Neural progenitor cell (in vitro differentiated cells): Measurements from ENCODE around the gene SMPD3. TPM values are rescaled to one million over a fixed set of nuclear protein-coding genes. Genes with fewer than 3 reads are reported as not detected.

Source experiments
- DNase-seq: peaks from one replicate; pipeline ENCODE4 v3.0.0-alpha.2; 2016; ENCODE audit warnings: low spot score
- H2AFZ ChIP-seq: fragments of 200-600 bp; sonication (generic); replicated peaks from 2 replicates; pipeline ENCODE4 v1.6.1; 2016; ENCODE audit warnings: antibody characterized with exemption
- H3F3A ChIP-seq: fragments of 200-600 bp; sonication (generic); 2 replicates; pipeline ENCODE4 v1.6.1; 2016; ENCODE audit warnings: antibody characterized with exemption, low read depth
- H3K27ac ChIP-seq: fragments of 200-600 bp; sonication (generic); 2 replicates; pipeline ENCODE4 v1.5.1; 2016; ENCODE audit warnings: mild to moderate bottlenecking
- H3K27me3 ChIP-seq: fragments of 200-600 bp; sonication (generic); 2 replicates; pipeline ENCODE4 v1.6.1; 2016; ENCODE audit warnings: mild to moderate bottlenecking, moderate library complexity
- H3K36me3 ChIP-seq: fragments of 200-600 bp; sonication (generic); 2 replicates; pipeline ENCODE4 v1.5.1; 2016
- H3K4me1 ChIP-seq: fragments of 200-600 bp; sonication (generic); 2 replicates; pipeline ENCODE4 v1.6.1; 2016; ENCODE audit warnings: mixed run types
- H3K4me2 ChIP-seq: fragments of 200-600 bp; sonication (generic); 2 replicates; pipeline ENCODE4 v1.6.1; 2016
- H3K4me3 ChIP-seq: fragments of 200-600 bp; sonication (generic); 2 replicates; pipeline ENCODE4 v1.5.1; 2016
- H3K79me2 ChIP-seq: fragments of 200-600 bp; sonication (generic); 2 replicates; pipeline ENCODE4 v1.6.1; 2016; ENCODE audit warnings: low read depth
- H3K9ac ChIP-seq: fragments of 200-600 bp; sonication (generic); 2 replicates; pipeline ENCODE4 v1.6.1; 2016
- H3K9me3 ChIP-seq: fragments of 200-600 bp; sonication (generic); 2 replicates; pipeline ENCODE4 v1.5.1; 2016; ENCODE audit warnings: low read depth
- H4K20me1 ChIP-seq: fragments of 200-600 bp; sonication (generic); 2 replicates; pipeline ENCODE4 v1.6.1; 2016; ENCODE audit warnings: low read depth
- H3K27ac Mint-ChIP-seq: 3 replicates; pipeline ENCODE4 v1.8.0; 2021; ENCODE audit warnings: mixed read lengths
- H3K27me3 Mint-ChIP-seq: 2 replicates; pipeline ENCODE4 v1.8.0; 2022; ENCODE audit warnings: low read depth, mild to moderate bottlenecking, inconsistent platforms, moderate library complexity, mixed read lengths; ENCODE audit not compliant: insufficient read depth
- H3K36me3 Mint-ChIP-seq: 3 replicates; pipeline ENCODE4 v1.8.0; 2021; ENCODE audit warnings: mixed read lengths
- H3K4me1 Mint-ChIP-seq: 3 replicates; pipeline ENCODE4 v1.8.0; 2021; ENCODE audit warnings: mixed read lengths
- H3K4me3 Mint-ChIP-seq: 3 replicates; pipeline ENCODE4 v1.8.0; 2021; ENCODE audit warnings: mild to moderate bottlenecking, moderate library complexity, mixed read lengths
- H3K9me3 Mint-ChIP-seq: 3 replicates; pipeline ENCODE4 v1.8.0; 2020; ENCODE audit warnings: mixed read lengths
- CTCF ChIP-seq: fragments of 200-600 bp; sonication (generic); IDR thresholded peaks from 2 replicates; pipeline ENCODE4 v1.5.1; 2017; ENCODE audit warnings: antibody characterized with exemption, mild to moderate bottlenecking
- EZH2 ChIP-seq: fragments of 200-600 bp; sonication (generic); IDR thresholded peaks from 2 replicates; pipeline ENCODE4 v1.6.1; 2017; ENCODE audit warnings: antibody characterized with exemption, mild to moderate bottlenecking, moderate library complexity
- EZH2phosphoT487 ChIP-seq: fragments of 200-600 bp; sonication (generic); IDR thresholded peaks from 2 replicates; pipeline ENCODE4 v1.6.1; 2017; ENCODE audit warnings: antibody characterized with exemption
- total RNA-seq: library from RNA; depleted of rRNA; stranded (reverse); fragments of >200 nt; gene quantifications from 2 replicates; pipeline ENCODE4 v1.2.3, GENCODE V29; 2015; ENCODE audit warnings: low replicate concordance

The SMPD3 gene
- total RNA-seq, 1 donor from 2014 or later, result not detected

GRCh38 chr16:68472581-68472980 lies 24.3 kb upstream of the SMPD3 start:
- no peaks in the 10 kb centered on the region for H3K4me1 ChIP-seq
- peaks cover 3% of the 10 kb centered on the region for H3K9me3 ChIP-seq
- no peaks in the 10 kb centered on the region for H3K36me3 ChIP-seq
- H3K4me3 ChIP-seq, result no peak overlapping the region
- H3K27me3 ChIP-seq, result no peaks in the 10 kb centered on the region
- H3K4me2 ChIP-seq, result no peak overlapping the region
- H3K27ac ChIP-seq, result no peak overlapping the region
- Mint-ChIP-seq H3K27ac (no peak overlapping the region), H3K27me3 (peaks cover 10% of the 10 kb centered on the region), H3K36me3 (no peaks in the 10 kb centered on the region), H3K4me1 (no peaks in the 10 kb centered on the region), H3K4me3 (no peak overlapping the region), H3K9me3 (peaks cover 3% of the 10 kb centered on the region)
- no peak overlapping the region for H3K9ac ChIP-seq
- no peaks in the 10 kb centered on the region for H3K79me2 ChIP-seq
- no peak for DNase-seq
- no peaks in the 10 kb centered on the region for H3F3A ChIP-seq
- TF ChIP-seq EZH2, result no peak
- TF ChIP-seq CTCF, result no peak
- no peak for TF ChIP-seq EZH2phosphoT487
- H2AFZ ChIP-seq, result no peak overlapping the region
- no peaks in the 10 kb centered on the region for H4K20me1 ChIP-seq

GRCh38 chr16:68470461-68471150 lies 22.3 kb upstream of the SMPD3 start:
- TF ChIP-seq EZH2phosphoT487 (no peak), EZH2 (no peak), CTCF (no peak)
- Mint-ChIP-seq H3K27me3 (peaks cover 10% of the 10 kb centered on the region), H3K27ac (no peak overlapping the region), H3K36me3 (no peaks in the 10 kb centered on the region), H3K9me3 (no peaks in the 10 kb centered on the region), H3K4me3 (no peak overlapping the region), H3K4me1 (peaks cover 9% of the 10 kb centered on the region)
- Histone ChIP-seq H4K20me1 (no peaks in the 10 kb centered on the region), H3K79me2 (no peaks in the 10 kb centered on the region), H2AFZ (no peak overlapping the region), H3K27me3 (no peaks in the 10 kb centered on the region), H3K36me3 (no peaks in the 10 kb centered on the region), H3K27ac (no peak overlapping the region), H3F3A (no peaks in the 10 kb centered on the region), H3K9me3 (no peaks in the 10 kb centered on the region), H3K9ac (no peak overlapping the region), H3K4me1 (peaks cover 8% of the 10 kb centered on the region), H3K4me2 (no peak overlapping the region), H3K4me3 (no peak overlapping the region)
- DNase-seq, result no peak

- Histone ChIP-seq H4K20me1 (no peaks in the 10 kb centered on the region), H3K4me1 (peaks cover 8% of the 10 kb centered on the region), H3K36me3 (no peaks in the 10 kb centered on the region), H3K27me3 (no peaks in the 10 kb centered on the region), H3K9ac (no peak overlapping the region), H3K4me2 (no peak overlapping the region), H3K9me3 (no peaks in the 10 kb centered on the region), H3F3A (no peaks in the 10 kb centered on the region), H3K4me3 (no peak overlapping the region), H3K27ac (no peak overlapping the region), H2AFZ (no peak overlapping the region), H3K79me2 (no peaks in the 10 kb centered on the region)
- peaks cover 10% of the 10 kb centered on the region for H3K27me3 Mint-ChIP-seq
- H3K36me3 Mint-ChIP-seq, result no peaks in the 10 kb centered on the region
- peaks cover 9% of the 10 kb centered on the region for H3K4me1 Mint-ChIP-seq
- no peak overlapping the region for H3K4me3 Mint-ChIP-seq
- H3K9me3 Mint-ChIP-seq, result no peaks in the 10 kb centered on the region
- DNase-seq, result no peak
- H3K27ac Mint-ChIP-seq, result no peak overlapping the region
- TF ChIP-seq CTCF (no peak), EZH2phosphoT487 (no peak), EZH2 (no peak)
Observed at GRCh38 chr16:68469796-68470460, 21.6 kb upstream of the SMPD3 start.
